Measurements from ENCODE around the gene MYLK2.

Gene MYLK2

DNA sequence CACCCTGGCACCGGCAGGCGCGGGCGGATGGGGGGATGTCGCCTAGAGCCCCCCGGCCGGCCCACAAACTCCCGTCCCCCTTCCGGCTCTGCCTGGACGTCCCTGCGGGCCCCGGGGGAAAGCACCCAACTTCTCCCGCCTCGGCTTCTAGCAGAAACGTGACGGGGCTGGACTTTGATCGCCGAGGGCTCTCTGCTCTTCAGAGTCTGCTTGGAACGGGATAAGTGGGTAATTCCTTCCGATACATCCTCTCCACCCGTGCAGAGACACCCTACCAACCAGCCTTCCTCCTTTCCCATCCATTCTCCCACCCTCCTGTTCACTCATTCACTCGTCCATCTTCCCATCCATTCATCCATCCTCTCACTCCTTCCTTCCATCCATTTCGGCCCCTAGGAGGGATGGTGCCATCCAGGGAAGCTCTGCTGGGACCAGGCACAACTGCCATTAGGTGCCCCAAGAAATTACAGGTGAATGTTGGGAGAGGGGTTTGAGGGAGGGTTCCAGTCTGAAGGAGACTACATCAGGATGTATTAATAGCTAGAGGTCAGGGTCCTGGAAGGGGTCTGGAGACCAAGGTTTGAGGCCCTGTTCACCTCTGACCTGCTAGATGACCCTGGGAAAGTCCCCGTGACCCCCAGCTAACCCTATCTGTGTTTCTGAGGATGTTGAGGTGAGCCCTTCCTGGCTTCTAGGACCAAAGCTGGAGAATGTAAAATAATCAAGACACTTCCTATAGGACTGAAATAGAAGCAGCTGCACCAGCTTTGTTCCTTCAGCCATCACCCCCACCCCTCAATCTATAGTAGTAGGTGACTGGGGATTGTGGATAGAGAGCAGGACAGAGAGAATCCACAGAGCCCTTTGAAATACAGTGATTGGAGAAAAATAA, 51.8 kb downstream of the MYLK2 start:
- peak in 1 of 58 donors; percentile 39 for DNase-seq

DNA sequence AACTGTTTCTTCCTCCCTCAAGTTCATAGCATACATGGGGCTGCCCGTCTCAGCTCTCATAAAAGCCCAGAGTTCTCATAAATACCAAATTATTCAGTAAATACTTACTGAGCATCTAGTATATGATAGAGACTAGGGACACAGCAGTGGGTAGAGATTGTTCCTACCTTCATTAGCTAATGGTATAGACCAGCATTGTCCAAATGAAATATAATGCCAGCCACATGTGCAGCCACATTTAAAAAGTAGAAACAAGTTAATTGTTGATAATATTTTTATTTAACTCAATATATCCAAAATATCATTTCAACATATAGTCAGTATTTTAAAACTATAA, 52.4 kb downstream of the MYLK2 start:
- no peak for DNase-seq

DNA sequence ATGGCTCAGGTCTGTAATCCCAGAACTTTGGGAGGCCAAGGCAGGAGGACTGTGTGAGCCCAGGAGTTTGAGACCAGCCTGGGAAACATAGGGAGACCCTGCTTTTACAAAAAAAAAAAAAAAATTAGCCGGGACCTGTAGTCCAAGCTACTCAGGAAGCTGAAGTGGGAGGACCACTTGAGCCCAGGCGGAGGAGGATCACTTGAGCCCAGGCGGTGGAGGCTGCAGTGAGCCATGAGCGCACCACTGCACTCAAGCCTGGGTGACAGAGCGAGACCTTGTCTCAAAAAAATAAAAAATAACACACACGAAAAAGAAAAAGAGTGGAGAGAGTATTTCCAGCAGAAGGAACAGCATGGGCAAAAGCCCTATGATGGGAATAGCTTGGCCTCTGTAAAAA, 53.2 kb downstream of the MYLK2 start:
- DNase-seq: no peak

DNA sequence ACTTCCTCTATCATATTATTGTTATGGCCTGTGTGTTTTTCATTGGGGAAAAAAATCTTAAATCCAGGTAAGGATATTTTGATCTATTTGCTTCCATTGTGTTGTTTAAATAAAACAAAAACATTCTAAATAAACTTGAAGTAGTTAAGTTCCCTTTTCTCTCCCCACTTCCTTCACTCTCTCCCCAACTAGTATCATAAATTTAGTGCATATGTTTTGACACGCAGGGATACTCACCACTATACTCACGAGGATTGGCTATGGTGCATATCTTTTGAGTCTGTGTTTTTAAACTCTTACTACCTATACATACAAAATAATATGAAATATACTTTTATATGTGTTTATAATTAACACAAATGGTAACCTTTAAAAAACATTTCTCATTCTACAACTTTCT, 56.5 kb downstream of the MYLK2 start:
- DNase-seq: no peak

- no peak for DNase-seq
These were observed 58.5 kb downstream of the MYLK2 start for GRCh38 chr20:31877684-31878083.

GRCh38 chr20:31879143-31879987, 60.2 kb downstream of the MYLK2 start:
- DNase-seq: peak; percentile 54 to 97 (median 90)

DNA sequence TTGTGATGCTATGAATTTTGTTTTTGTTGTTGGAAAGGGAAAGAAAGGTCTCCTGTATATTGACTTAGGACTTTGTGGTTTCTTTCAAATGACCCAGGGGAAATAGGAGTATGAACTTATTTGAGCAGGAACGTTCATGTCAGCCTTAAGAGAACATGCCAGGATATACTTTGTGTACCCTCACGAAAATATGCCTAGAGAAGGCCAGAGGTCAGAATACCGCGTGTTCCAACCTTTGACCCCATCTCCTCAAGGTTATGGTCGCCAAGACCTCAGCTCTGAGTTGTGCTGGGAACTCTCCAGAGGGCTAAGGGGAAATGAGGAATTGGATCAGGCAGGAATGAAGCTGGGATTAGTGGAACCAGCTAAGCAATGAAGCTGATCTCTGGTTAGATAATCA, 62.8 kb downstream of the MYLK2 start:
- DNase-seq: no peak

- DNase-seq: no peak
These were observed 64.7 kb downstream of the MYLK2 start for GRCh38 chr20:31883829-31884228.
